ENCODE data around the gene FAM171A2.
"Not testable (repeated sequence)": the region's sequence is repeated elsewhere in the genome, so short reads cannot be mapped to it uniquely, and the experiment has no call there.

Gene FAM171A2

GRCh38 chr17:44346064-44346844 lies 17.4 kb downstream of the FAM171A2 start:
- H3K27ac ChIP-seq (ENCODE audit: low read depth, low read length): no peak overlapping the region
- H3K4me3 ChIP-seq (ENCODE audit: low read length): peak overlapping the region; percentile 83
- H3K9ac ChIP-seq (ENCODE audit: low read length): no peak overlapping the region

DNA sequence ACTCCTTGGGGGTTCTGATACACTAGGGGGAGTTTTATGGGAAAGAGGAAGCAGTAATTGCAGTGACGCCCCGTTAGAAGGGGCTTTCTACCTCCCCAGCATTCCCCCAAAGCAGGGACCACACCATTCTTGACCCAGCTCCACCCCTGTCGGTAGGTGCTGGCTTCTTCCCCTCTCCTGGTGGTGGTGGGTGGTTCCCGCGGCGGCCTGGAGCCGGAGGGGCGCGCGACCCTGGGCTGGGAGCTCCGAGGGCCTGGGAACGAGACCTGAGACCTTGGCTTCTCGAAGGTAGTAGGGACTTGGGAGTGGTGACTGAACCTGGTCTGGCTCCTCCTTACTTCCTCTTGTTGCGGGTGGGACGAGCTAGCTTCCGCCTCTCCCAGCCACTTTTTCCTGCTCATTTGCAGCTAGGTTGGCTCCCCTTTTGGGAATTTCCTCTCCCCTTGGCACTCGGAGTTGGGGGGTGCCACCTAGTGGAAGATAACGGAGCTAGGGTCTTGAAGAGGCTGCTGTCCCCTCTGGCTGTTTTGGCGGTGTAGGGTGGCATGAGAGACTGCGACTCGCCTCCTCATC lies 18.1 kb downstream of the FAM171A2 start:
- Histone ChIP-seq H3K36me3 (ENCODE audit: control insufficient read depth, insufficient read depth, low read length) (peaks cover 6% of the 10 kb centered on the region), H3K9ac (ENCODE audit: low read length) (peak overlapping the region; percentile 53), H3K27ac (ENCODE audit: low read depth, low read length) (peak overlapping the region; percentile 73), H3K27me3 (ENCODE audit: control insufficient read depth, insufficient read depth, low read length) (no peaks in the 10 kb centered on the region), H3K4me3 (ENCODE audit: low read length) (peak overlapping the region; percentile 83), H3K4me1 (ENCODE audit: control insufficient read depth, insufficient read depth, low read length) (peaks cover 3% of the 10 kb centered on the region)

More at GRCh38 chr17:44346064-44346844, 17.4 kb downstream of the FAM171A2 start:
- no peaks in the 10 kb centered on the region for H3K27me3 ChIP-seq (ENCODE audit: control insufficient read depth, insufficient read depth, low read length)
- H3K4me1 ChIP-seq (ENCODE audit: control insufficient read depth, insufficient read depth, low read length): peaks cover 3% of the 10 kb centered on the region
- peaks cover 10% of the 10 kb centered on the region for H3K36me3 ChIP-seq (ENCODE audit: control insufficient read depth, insufficient read depth, low read length)

- H3K27me3 ChIP-seq (ENCODE audit: control insufficient read depth, insufficient read depth, low read length): no peaks in the 10 kb centered on the region
- peaks cover 5% of the 10 kb centered on the region for H3K36me3 ChIP-seq (ENCODE audit: control insufficient read depth, insufficient read depth, low read length)
- H3K4me1 ChIP-seq (ENCODE audit: control insufficient read depth, insufficient read depth, low read length): peaks cover 3% of the 10 kb centered on the region
- peak within 1 kb of the TSS; percentile 83 for H3K4me3 ChIP-seq (ENCODE audit: low read length)
- peak within 1 kb of the TSS; percentile 73 for H3K27ac ChIP-seq (ENCODE audit: low read depth, low read length)
- H3K9ac ChIP-seq (ENCODE audit: low read length): peak within 1 kb of the TSS; percentile 53
Observed at GRCh38 chr17:44344939-44345453, 18.7 kb downstream of the FAM171A2 start, which contains the start of gene GRN. Gene GRN, plus strand, starts transcription at chr17:44345302. Its CDS starts 3,863 bp downstream, at chr17:44349165.

- Histone ChIP-seq H3K27ac (ENCODE audit: low read depth, low read length) (no peak overlapping the region), H3K4me3 (ENCODE audit: low read length) (no peak overlapping the region), H3K9ac (ENCODE audit: low read length) (no peak overlapping the region), H3K4me1 (ENCODE audit: control insufficient read depth, insufficient read depth, low read length) (peaks cover 3% of the 10 kb centered on the region), H3K27me3 (ENCODE audit: control insufficient read depth, insufficient read depth, low read length) (no peaks in the 10 kb centered on the region), H3K36me3 (ENCODE audit: control insufficient read depth, insufficient read depth, low read length) (no peaks in the 10 kb centered on the region)
Observed at GRCh38 chr17:44343510-44344209, 20.0 kb downstream of the FAM171A2 start.

DNA sequence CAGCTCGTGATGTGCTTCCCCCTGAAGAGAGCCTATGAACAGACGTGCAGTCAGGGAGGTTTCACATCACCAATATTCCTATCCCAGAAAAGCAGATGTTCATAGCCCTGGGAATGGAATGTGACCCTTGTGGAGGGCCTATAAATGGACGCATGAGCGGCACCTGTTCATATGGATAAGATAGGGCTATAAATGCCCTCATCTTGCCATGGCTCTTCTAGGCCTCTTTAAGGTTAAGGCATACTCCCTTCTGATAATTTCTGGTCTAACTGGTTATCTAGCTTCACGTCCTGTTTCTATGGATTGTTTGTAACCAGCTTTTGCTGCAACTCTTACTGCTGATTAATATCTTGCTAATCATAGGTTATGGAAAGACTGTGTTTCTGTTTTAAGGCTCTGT lies 23.1 kb downstream of the FAM171A2 start:
- not testable (repeated sequence) for H3K9ac ChIP-seq (ENCODE audit: low read length); H3K4me3 ChIP-seq (ENCODE audit: low read length); H3K27ac ChIP-seq (ENCODE audit: low read depth, low read length); H3K27me3 ChIP-seq (ENCODE audit: control insufficient read depth, insufficient read depth, low read length); H3K4me1 ChIP-seq (ENCODE audit: control insufficient read depth, insufficient read depth, low read length); H3K36me3 ChIP-seq (ENCODE audit: control insufficient read depth, insufficient read depth, low read length)

GRCh38 chr17:44338702-44339101 lies 25.0 kb downstream of the FAM171A2 start:
- Histone ChIP-seq H3K27ac (ENCODE audit: low read depth, low read length) (no peak overlapping the region), H3K4me1 (ENCODE audit: control insufficient read depth, insufficient read depth, low read length) (no peaks in the 10 kb centered on the region), H3K36me3 (ENCODE audit: control insufficient read depth, insufficient read depth, low read length) (no peaks in the 10 kb centered on the region)

GRCh38 chr17:44335968-44336367 lies 27.7 kb downstream of the FAM171A2 start:
- Histone ChIP-seq H3K27me3 (ENCODE audit: control insufficient read depth, insufficient read depth, low read length) (no peaks in the 10 kb centered on the region), H3K4me3 (ENCODE audit: low read length) (no peak overlapping the region), H3K9ac (ENCODE audit: low read length) (no peak overlapping the region), H3K36me3 (ENCODE audit: control insufficient read depth, insufficient read depth, low read length) (no peaks in the 10 kb centered on the region), H3K4me1 (ENCODE audit: control insufficient read depth, insufficient read depth, low read length) (no peaks in the 10 kb centered on the region), H3K27ac (ENCODE audit: low read depth, low read length) (no peak overlapping the region)

More at GRCh38 chr17:44338702-44339101, 25.0 kb downstream of the FAM171A2 start:
- no peak overlapping the region for H3K4me3 ChIP-seq (ENCODE audit: low read length)
- H3K27me3 ChIP-seq (ENCODE audit: control insufficient read depth, insufficient read depth, low read length): no peaks in the 10 kb centered on the region
- H3K9ac ChIP-seq (ENCODE audit: low read length): no peak overlapping the region

GRCh38 chr17:44335564-44335963 lies 28.1 kb downstream of the FAM171A2 start:
- Histone ChIP-seq H3K9ac (ENCODE audit: low read length) (no peak overlapping the region), H3K27me3 (ENCODE audit: control insufficient read depth, insufficient read depth, low read length) (no peaks in the 10 kb centered on the region), H3K4me1 (ENCODE audit: control insufficient read depth, insufficient read depth, low read length) (no peaks in the 10 kb centered on the region), H3K36me3 (ENCODE audit: control insufficient read depth, insufficient read depth, low read length) (no peaks in the 10 kb centered on the region), H3K4me3 (ENCODE audit: low read length) (no peak overlapping the region), H3K27ac (ENCODE audit: low read depth, low read length) (no peak overlapping the region)

DNA sequence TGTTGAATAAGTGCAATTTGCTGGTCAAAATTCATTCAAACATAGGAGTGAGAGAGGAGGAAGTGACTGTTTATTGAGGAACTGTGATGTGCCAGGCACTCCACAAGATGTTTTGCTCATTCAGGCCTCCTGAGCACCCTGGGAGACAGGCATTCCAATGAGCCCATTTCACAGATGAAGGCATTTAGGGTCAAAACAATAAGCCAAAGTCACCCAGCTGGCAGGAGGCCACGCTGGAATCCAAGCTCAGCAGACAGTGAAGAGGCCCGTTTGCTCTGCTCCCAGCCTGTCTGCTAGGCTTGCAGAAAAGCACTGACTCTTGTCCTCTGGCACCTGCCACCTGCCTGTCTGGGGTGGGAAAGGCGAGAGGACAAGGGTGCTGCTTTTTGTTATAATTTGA lies 28.9 kb downstream of the FAM171A2 start:
- Histone ChIP-seq H3K4me1 (ENCODE audit: control insufficient read depth, insufficient read depth, low read length) (no peaks in the 10 kb centered on the region), H3K27ac (ENCODE audit: low read depth, low read length) (no peak overlapping the region), H3K27me3 (ENCODE audit: control insufficient read depth, insufficient read depth, low read length) (no peaks in the 10 kb centered on the region), H3K9ac (ENCODE audit: low read length) (no peak overlapping the region), H3K4me3 (ENCODE audit: low read length) (no peak overlapping the region), H3K36me3 (ENCODE audit: control insufficient read depth, insufficient read depth, low read length) (no peaks in the 10 kb centered on the region)

DNA sequence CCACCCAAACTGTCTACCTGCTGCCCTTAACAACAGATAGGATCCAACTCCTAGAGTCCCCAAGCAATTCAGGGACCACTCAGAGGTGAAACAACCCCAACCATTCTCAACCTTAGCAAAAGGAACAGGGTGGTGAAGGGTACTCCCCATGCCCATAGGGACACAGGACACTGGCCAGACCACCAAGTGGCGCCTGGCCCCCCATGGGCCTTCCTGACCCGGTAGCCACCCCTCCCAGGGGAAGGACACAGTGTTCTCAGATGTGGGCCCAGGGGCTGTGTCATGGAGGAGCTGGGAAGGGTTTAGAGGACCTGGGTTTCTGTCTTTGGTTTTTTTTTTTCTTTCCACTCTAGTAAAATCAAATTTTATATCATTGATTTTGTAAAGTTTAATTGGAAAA lies 29.3 kb downstream of the FAM171A2 start:
- Histone ChIP-seq H3K27me3 (ENCODE audit: control insufficient read depth, insufficient read depth, low read length) (no peaks in the 10 kb centered on the region), H3K9ac (ENCODE audit: low read length) (no peak overlapping the region), H3K4me3 (ENCODE audit: low read length) (no peak overlapping the region), H3K4me1 (ENCODE audit: control insufficient read depth, insufficient read depth, low read length) (no peaks in the 10 kb centered on the region), H3K27ac (ENCODE audit: low read depth, low read length) (no peak overlapping the region), H3K36me3 (ENCODE audit: control insufficient read depth, insufficient read depth, low read length) (no peaks in the 10 kb centered on the region)

GRCh38 chr17:44333371-44333770 lies 30.3 kb downstream of the FAM171A2 start:
- Histone ChIP-seq H3K27ac (ENCODE audit: low read depth, low read length) (no peak overlapping the region), H3K27me3 (ENCODE audit: control insufficient read depth, insufficient read depth, low read length) (no peaks in the 10 kb centered on the region), H3K4me3 (ENCODE audit: low read length) (no peak overlapping the region), H3K4me1 (ENCODE audit: control insufficient read depth, insufficient read depth, low read length) (no peaks in the 10 kb centered on the region), H3K36me3 (ENCODE audit: control insufficient read depth, insufficient read depth, low read length) (no peaks in the 10 kb centered on the region), H3K9ac (ENCODE audit: low read length) (no peak overlapping the region)

DNA sequence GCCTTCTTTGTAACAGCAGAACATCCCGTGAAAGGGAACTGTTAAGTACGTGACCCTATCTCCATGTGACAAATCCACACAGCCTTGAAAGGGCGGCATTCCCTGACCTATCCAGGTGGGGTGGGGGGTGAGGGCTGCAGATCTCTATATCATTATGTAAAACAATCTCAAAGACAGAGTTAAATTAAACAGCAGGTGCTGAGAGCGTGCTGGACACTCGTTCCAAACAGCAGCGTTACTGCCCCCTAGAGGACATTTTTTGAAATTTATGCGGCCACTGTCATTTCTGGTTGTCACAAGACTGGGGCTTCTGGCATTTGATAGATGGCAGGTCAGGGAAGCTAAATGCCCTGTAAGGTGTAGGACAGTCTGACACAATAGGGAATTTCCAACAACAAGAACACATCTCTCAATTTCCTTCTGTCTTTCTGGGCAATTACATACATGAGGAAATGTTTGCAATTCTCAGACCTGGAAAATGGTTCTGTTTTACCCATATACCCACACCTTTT lies 32.3 kb downstream of the FAM171A2 start:
- H3K9ac ChIP-seq (ENCODE audit: low read length): no peak overlapping the region
- no peak overlapping the region for H3K4me3 ChIP-seq (ENCODE audit: low read length)
- H3K27me3 ChIP-seq (ENCODE audit: control insufficient read depth, insufficient read depth, low read length): no peaks in the 10 kb centered on the region

More for the DNA sequence above, 32.3 kb downstream of the FAM171A2 start:
- Histone ChIP-seq H3K27ac (ENCODE audit: low read depth, low read length) (no peak overlapping the region), H3K4me1 (ENCODE audit: control insufficient read depth, insufficient read depth, low read length) (no peaks in the 10 kb centered on the region), H3K36me3 (ENCODE audit: control insufficient read depth, insufficient read depth, low read length) (no peaks in the 10 kb centered on the region)
